Cardiac muscle cell (in vitro differentiated cells and primary cell): ENCODE measurements around the gene RGS11. TPM values are rescaled to one million over a fixed set of nuclear protein-coding genes. Genes with fewer than 3 reads are reported as not detected.
A peak's percentile ranks its signal among the peaks of the same experiment; 100 is the strongest.
"Not testable (repeated sequence)": the region's sequence is repeated elsewhere in the genome, so short reads cannot be mapped to it uniquely, and the experiment has no call there.

ENCODE experiments used
- DNase-seq, 2 donors: peaks; one replicate each; pipeline versions ENCODE4 v3.0.0 to v3.0.0-alpha.2; 2010 to 2017; ENCODE audit warnings: low read depth in 1 of 2, low spot score in 1 of 2
- H3K27ac ChIP-seq: fragments of 200-600 bp; sonication (generic); 2 replicates; pipeline ENCODE4 v1.5.1; 2016
- H3K27me3 ChIP-seq: fragments of 200-600 bp; sonication (generic); 2 replicates; pipeline ENCODE4 v1.6.0; 2016; ENCODE audit warnings: control low read depth
- H3K36me3 ChIP-seq: fragments of 200-600 bp; sonication (generic); 2 replicates; pipeline ENCODE4 v1.5.1; 2016; ENCODE audit warnings: control low read depth
- H3K4me1 ChIP-seq: fragments of 200-600 bp; sonication (generic); 2 replicates; pipeline ENCODE4 v1.8.1; 2017; ENCODE audit warnings: low read depth, mild to moderate bottlenecking, mixed run types
- H3K4me3 ChIP-seq: fragments of 200-600 bp; sonication (generic); 2 replicates; pipeline ENCODE4 v1.5.1; 2016; ENCODE audit warnings: mild to moderate bottlenecking
- H3K9me3 ChIP-seq: fragments of 200-600 bp; sonication (generic); 2 replicates; pipeline ENCODE4 v1.5.1; 2017; ENCODE audit warnings: low read depth, mild to moderate bottlenecking, control low read depth
- polyA plus RNA-seq: library from polyadenylated mRNA; unstranded; fragments of >200 nt; fragmentation: Nextera tagmentation; extraction: Ambion mirVana; gene quantifications from 2 replicates; pipeline ENCODE4 v1.2.1, GENCODE V29; 2016
- total RNA-seq: library from RNA; depleted of rRNA; stranded (reverse); fragments of >200 nt; gene quantifications from 2 replicates; pipeline ENCODE4 v1.2.3, GENCODE V29; 2016
- TF ChIP-seq, protein P1 (sequence below): IDR thresholded peaks from 2 replicates; pipeline ENCODE4 v1.5.1; 2012; ENCODE audit warnings: low read depth, mild to moderate bottlenecking, low read length

The RGS11 gene
- total and polyA plus RNA-seq, 2 experiments from 2014 or later, result 12.0 to 14.8 TPM

DNA sequence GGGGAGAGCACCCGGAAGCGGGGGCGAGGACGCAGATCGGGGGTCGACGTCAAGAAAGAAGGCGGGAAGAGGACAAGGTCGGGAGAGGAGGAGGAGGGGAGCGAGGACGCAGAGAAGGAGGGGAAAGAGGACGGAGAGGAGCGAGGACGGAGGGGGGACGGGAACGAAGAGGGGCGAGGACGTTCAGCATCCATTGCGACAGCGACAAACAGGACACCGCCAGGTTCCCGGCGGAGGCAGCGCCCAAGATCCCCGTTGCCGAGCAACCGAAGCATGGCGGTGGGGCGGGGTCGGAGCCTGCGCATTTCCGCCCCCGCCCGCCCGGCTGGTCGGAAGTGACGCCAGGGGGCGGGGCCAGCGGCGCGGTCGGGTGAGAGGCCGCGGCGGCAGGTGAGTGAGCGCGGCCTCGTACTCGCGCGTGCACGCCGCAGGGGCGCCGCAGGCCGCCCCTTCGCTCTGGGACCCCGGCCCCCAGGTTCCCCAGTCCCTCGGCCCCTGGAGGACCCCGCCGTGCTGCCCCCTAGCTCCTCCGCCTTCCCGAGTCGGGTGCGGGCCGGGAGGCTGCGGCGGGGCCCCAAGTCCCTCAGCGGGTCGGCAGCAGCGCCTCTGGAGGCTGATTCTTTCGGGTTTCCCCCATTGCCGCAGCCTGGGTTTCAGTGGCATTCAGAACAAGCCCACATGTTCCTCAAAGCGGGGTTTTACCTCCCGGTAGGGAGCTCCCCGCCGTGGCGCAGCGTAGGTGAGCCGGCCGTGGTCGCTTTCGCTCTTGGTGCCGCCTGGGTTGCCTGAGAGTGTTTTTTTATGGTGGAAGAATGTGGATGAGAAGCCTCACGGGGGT is 41.1 kb downstream of the RGS11 start, which contains the start of gene FAM234A:
Gene FAM234A (plus strand): TSS at position 354 of the 838 bp plus-strand sequence. CDS start 19,593 bp downstream, outside the sequence.
- TF ChIP-seq, protein P1, sequence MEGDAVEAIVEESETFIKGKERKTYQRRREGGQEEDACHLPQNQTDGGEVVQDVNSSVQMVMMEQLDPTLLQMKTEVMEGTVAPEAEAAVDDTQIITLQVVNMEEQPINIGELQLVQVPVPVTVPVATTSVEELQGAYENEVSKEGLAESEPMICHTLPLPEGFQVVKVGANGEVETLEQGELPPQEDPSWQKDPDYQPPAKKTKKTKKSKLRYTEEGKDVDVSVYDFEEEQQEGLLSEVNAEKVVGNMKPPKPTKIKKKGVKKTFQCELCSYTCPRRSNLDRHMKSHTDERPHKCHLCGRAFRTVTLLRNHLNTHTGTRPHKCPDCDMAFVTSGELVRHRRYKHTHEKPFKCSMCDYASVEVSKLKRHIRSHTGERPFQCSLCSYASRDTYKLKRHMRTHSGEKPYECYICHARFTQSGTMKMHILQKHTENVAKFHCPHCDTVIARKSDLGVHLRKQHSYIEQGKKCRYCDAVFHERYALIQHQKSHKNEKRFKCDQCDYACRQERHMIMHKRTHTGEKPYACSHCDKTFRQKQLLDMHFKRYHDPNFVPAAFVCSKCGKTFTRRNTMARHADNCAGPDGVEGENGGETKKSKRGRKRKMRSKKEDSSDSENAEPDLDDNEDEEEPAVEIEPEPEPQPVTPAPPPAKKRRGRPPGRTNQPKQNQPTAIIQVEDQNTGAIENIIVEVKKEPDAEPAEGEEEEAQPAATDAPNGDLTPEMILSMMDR, result peak; percentile 35
- DNase-seq, result peak; percentile 93 to 98
- H3K4me1 ChIP-seq, result peaks cover 3% of the 10 kb centered on the region
- no peaks in the 10 kb centered on the region for H3K9me3 ChIP-seq
- H3K27me3 ChIP-seq, result no peaks in the 10 kb centered on the region
- H3K27ac ChIP-seq, result peak within 1 kb of the TSS; percentile 97
- H3K4me3 ChIP-seq, result peak within 1 kb of the TSS; percentile 85
- no peaks in the 10 kb centered on the region for H3K36me3 ChIP-seq

- Histone ChIP-seq H3K36me3 (peaks cover 19% of the 10 kb centered on the region), H3K27ac (no peak overlapping the region), H3K9me3 (no peaks in the 10 kb centered on the region), H3K4me3 (no peak overlapping the region), H3K4me1 (peaks cover 6% of the 10 kb centered on the region), H3K27me3 (no peaks in the 10 kb centered on the region)
- no peak for DNase-seq
- TF ChIP-seq, protein P1, result no peak
Measured at GRCh38 chr16:230949-231348, 44.8 kb downstream of the RGS11 start.

GRCh38 chr16:230351-230750 is 45.4 kb downstream of the RGS11 start:
- H3K36me3 ChIP-seq, result peaks cover 23% of the 10 kb centered on the region
- H3K9me3 ChIP-seq, H3K4me1 ChIP-seq, H3K4me3 ChIP-seq, H3K27me3 ChIP-seq, DNase-seq, H3K27ac ChIP-seq: not testable (repeated sequence)

DNA sequence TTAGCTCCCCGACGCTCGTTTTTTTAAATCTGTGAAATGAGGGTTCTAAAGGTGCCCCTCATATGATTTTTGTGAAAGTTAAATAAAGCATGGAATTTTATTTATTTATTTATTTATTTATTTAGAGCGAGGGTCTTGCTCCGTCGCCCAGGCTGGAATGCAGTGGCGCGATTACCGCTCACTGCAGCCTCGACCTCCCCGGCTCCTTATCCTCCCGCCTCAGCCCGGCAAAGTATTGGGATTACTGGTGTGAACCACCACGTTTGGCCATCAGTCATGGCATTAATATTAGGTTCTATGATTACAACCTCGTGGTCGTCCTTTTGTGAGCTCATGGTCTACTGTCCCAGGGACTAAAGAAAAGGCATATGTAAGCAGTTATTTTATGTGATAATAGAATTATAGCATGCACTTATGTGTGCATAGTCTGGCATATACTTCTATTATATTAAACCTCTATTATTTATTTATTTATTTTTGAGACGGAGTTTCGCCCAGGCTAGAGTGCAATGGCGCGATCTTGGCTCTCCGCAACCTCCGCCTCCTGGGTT is 45.9 kb downstream of the RGS11 start:
- no peak overlapping the region for H3K27ac ChIP-seq
- H3K4me1 ChIP-seq, result peaks cover 6% of the 10 kb centered on the region
- no peaks in the 10 kb centered on the region for H3K27me3 ChIP-seq
- no peak for DNase-seq
- H3K4me3 ChIP-seq, result peak overlapping the region; percentile 91
- H3K9me3 ChIP-seq, result no peaks in the 10 kb centered on the region
- TF ChIP-seq, protein P1, result no peak
- peaks cover 25% of the 10 kb centered on the region for H3K36me3 ChIP-seq

DNA sequence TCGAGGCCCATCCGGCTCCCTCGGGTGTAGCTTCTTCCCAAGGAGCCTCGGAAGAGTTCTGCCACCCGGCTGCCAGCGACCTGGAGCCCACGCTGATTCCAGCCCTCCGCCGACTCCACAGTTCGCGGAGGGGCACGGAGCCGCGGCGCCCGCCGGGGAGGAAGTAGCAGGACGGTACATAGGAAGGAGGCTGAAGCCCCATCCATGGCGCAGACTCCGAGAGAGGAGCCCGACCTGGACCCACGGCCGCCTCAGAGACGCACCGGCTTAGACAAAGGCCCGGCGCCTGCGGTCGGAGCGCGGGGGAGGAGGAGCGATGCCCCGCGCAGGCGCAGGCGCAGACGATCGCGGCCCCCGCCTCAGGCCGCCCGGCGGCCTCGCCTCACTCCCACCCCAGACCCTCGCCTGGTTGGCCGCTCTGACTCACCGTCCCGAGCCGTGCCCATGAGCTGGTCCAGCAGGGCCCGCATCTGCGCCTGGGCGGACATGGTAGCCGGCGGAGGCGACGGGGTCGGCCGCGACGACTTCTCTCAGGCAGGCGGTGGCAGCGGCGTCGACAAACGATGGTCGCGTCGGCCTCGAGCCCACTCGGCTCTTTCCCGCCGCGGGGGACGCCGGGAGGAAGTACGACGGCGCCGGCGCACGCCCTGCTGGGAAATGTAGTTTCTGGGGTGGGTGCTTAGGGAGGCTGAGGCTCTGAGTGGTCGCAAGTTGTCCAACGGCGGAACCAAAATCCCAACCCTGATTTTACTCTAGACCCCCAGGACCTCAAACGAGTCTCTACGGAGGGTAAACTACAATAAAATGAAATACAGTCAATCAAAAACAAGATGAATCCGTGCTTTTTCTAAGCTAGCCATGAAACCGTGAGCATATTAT is 46.7 kb downstream of the RGS11 start, which contains the start of gene LUC7L:
Gene LUC7L (minus strand): TSS at position 598 of the 879 bp plus-strand sequence. CDS start 110 bp downstream, at position 488.
- Histone ChIP-seq H3K27me3 (no peaks in the 10 kb centered on the region), H3K4me1 (peaks cover 6% of the 10 kb centered on the region), H3K27ac (peak within 1 kb of the TSS; percentile 98), H3K4me3 (peak within 1 kb of the TSS; percentile 91), H3K9me3 (no peaks in the 10 kb centered on the region), H3K36me3 (peaks cover 27% of the 10 kb centered on the region)
- DNase-seq, result peak; percentile 91 to 94
- TF ChIP-seq, protein P1, result no peak
